WTC11 (cell line): ENCODE results near the gene TEX54. TPM values are rescaled to one million over a fixed set of nuclear protein-coding genes. Genes with fewer than 3 reads are reported as not detected.
A peak's percentile ranks its signal among the peaks of the same experiment; 100 is the strongest.

ENCODE experiments used
- ATF3 ChIP-seq: sonication (generic); formaldehyde crosslinking; conservative IDR thresholded peaks from 2 replicates; pipeline ENCODE4 v1.8.1; 2022; ENCODE audit warnings: mild to moderate bottlenecking, missing genetic modification reagents
- CREM ChIP-seq: sonication (generic); formaldehyde crosslinking; IDR thresholded peaks from 2 replicates; pipeline ENCODE4 v1.8.1; 2022; ENCODE audit warnings: mild to moderate bottlenecking, missing genetic modification reagents, moderate library complexity
- E2F4 ChIP-seq: sonication (generic); formaldehyde crosslinking; IDR thresholded peaks from 2 replicates; pipeline ENCODE4 v1.8.1; 2022; ENCODE audit warnings: low read depth, mild to moderate bottlenecking, moderate library complexity, missing genetic modification reagents, borderline replicate concordance
- ELF4 ChIP-seq: sonication (generic); formaldehyde crosslinking; IDR thresholded peaks from 2 replicates; pipeline ENCODE4 v1.8.1; 2022; ENCODE audit warnings: low read depth, mild to moderate bottlenecking, moderate library complexity, missing genetic modification reagents
- FOXP1 ChIP-seq: sonication (generic); formaldehyde crosslinking; IDR thresholded peaks from 2 replicates; pipeline ENCODE4 v1.8.0; 2022; ENCODE audit warnings: missing genetic modification reagents, mild to moderate bottlenecking, moderate library complexity, borderline replicate concordance
- GABPB1 ChIP-seq: sonication (generic); formaldehyde crosslinking; IDR thresholded peaks from 2 replicates; pipeline ENCODE4 v1.8.1; 2023; ENCODE audit warnings: mild to moderate bottlenecking, missing genetic modification reagents
- IRF1 ChIP-seq: sonication (generic); formaldehyde crosslinking; IDR thresholded peaks from 2 replicates; pipeline ENCODE4 v1.8.0; 2023; ENCODE audit warnings: missing genetic modification reagents
- JAZF1 ChIP-seq: fragments of 250-450 bp; sonication (Bioruptor Pico); IDR thresholded peaks from 2 replicates; pipeline ENCODE4 v1.9.0; 2021; ENCODE audit warnings: moderate library complexity, mild to moderate bottlenecking, inconsistent platforms
- NFATC4 ChIP-seq: fragments of 250-450 bp; sonication (Bioruptor Pico); IDR thresholded peaks from 2 replicates; pipeline ENCODE4 v1.9.0; 2021; ENCODE audit warnings: mild to moderate bottlenecking
- NFYB ChIP-seq: sonication (generic); formaldehyde crosslinking; conservative IDR thresholded peaks from 2 replicates; pipeline ENCODE4 v1.8.0; 2022; ENCODE audit warnings: low read depth, missing genetic modification reagents
- NR3C1 ChIP-seq: sonication (generic); formaldehyde crosslinking; conservative IDR thresholded peaks from 2 replicates; pipeline ENCODE4 v1.8.1; 2023; ENCODE audit warnings: low read depth, mild to moderate bottlenecking, missing genetic modification reagents
- SOX15 ChIP-seq: fragments of 250-450 bp; sonication (Bioruptor Pico); IDR thresholded peaks from 2 replicates; pipeline ENCODE4 v1.9.0; 2021; ENCODE audit warnings: mild to moderate bottlenecking
- TCF7 ChIP-seq: sonication (generic); formaldehyde crosslinking; IDR thresholded peaks from 2 replicates; pipeline ENCODE4 v1.8.0; 2022; ENCODE audit warnings: mild to moderate bottlenecking, low read depth, missing genetic modification reagents, moderate library complexity
- TEAD4 ChIP-seq: sonication (generic); formaldehyde crosslinking; IDR thresholded peaks from 2 replicates; pipeline ENCODE4 v1.8.0; 2022; ENCODE audit warnings: mild to moderate bottlenecking, missing genetic modification reagents
- USF2 ChIP-seq: sonication (generic); formaldehyde crosslinking; IDR thresholded peaks from 2 replicates; pipeline ENCODE4 v1.8.1; 2023; ENCODE audit warnings: mild to moderate bottlenecking, missing genetic modification reagents, moderate library complexity
- ZBTB21 ChIP-seq: sonication (generic); formaldehyde crosslinking; IDR thresholded peaks from 2 replicates; pipeline ENCODE4 v1.8.1; 2023; ENCODE audit warnings: mild to moderate bottlenecking, missing genetic modification reagents, borderline replicate concordance
- ZNF317 ChIP-seq: sonication (generic); formaldehyde crosslinking; IDR thresholded peaks from 2 replicates; pipeline ENCODE4 v1.8.1; 2023; ENCODE audit warnings: low read depth, mild to moderate bottlenecking, moderate library complexity, missing genetic modification reagents, borderline replicate concordance
- total RNA-seq: library from RNA; stranded (reverse); gene quantifications from 3 replicates; pipeline ENCODE4 v1.2.3, GENCODE V29; 2021
- TF ChIP-seq, protein P1 (sequence below): fragments of 250-450 bp; sonication (Bioruptor Pico); IDR thresholded peaks from 2 replicates; pipeline ENCODE4 v1.9.0; 2021; ENCODE audit warnings: mild to moderate bottlenecking
- TF ChIP-seq, protein P2 (sequence below): sonication (generic); formaldehyde crosslinking; IDR thresholded peaks from 2 replicates; pipeline ENCODE4 v1.8.0; 2022; ENCODE audit warnings: mild to moderate bottlenecking, missing genetic modification reagents
- TF ChIP-seq, protein P3 (sequence below): sonication (generic); formaldehyde crosslinking; IDR thresholded peaks from 2 replicates; pipeline ENCODE4 v1.8.0; 2023; ENCODE audit warnings: missing genetic modification reagents, mild to moderate bottlenecking, borderline replicate concordance

Gene TEX54
- total RNA-seq, 1 experiment from 2014 or later, result not detected

GRCh38 chr11:62786318-62787004 lies 46.2 kb downstream of the TEX54 start (continued):
- TF ChIP-seq, protein P1, sequence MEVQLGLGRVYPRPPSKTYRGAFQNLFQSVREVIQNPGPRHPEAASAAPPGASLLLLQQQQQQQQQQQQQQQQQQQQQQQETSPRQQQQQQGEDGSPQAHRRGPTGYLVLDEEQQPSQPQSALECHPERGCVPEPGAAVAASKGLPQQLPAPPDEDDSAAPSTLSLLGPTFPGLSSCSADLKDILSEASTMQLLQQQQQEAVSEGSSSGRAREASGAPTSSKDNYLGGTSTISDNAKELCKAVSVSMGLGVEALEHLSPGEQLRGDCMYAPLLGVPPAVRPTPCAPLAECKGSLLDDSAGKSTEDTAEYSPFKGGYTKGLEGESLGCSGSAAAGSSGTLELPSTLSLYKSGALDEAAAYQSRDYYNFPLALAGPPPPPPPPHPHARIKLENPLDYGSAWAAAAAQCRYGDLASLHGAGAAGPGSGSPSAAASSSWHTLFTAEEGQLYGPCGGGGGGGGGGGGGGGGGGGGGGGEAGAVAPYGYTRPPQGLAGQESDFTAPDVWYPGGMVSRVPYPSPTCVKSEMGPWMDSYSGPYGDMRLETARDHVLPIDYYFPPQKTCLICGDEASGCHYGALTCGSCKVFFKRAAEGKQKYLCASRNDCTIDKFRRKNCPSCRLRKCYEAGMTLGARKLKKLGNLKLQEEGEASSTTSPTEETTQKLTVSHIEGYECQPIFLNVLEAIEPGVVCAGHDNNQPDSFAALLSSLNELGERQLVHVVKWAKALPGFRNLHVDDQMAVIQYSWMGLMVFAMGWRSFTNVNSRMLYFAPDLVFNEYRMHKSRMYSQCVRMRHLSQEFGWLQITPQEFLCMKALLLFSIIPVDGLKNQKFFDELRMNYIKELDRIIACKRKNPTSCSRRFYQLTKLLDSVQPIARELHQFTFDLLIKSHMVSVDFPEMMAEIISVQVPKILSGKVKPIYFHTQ (CRISPR knock-in tag), result peak; percentile 57; the same call in 1 of the 2 replicates
- TF ChIP-seq NFYB (no peak), ZNF317 (no peak), NR3C1 (no peak), ZBTB21 (CRISPR knock-in tag) (no peak), CREM (no peak), NFATC4 (CRISPR knock-in tag) (no peak), TCF7 (CRISPR knock-in tag) (0 out of 2 replicates have a peak, but pooled peaks have one; percentile 21), E2F4 (CRISPR knock-in tag) (no peak), FOXP1 (no peak), SOX15 (no peak), GABPB1 (CRISPR knock-in tag) (peak; percentile 48; the same call in 1 of the 2 replicates), JAZF1 (CRISPR knock-in tag) (no peak), ATF3 (CRISPR knock-in tag) (no peak), TEAD4 (CRISPR knock-in tag) (peak; percentile 55; the same call in 1 of the 2 replicates), ELF4 (CRISPR knock-in tag) (no peak), IRF1 (CRISPR knock-in tag) (no peak), USF2 (CRISPR knock-in tag) (no peak)
- TF ChIP-seq, protein P2, sequence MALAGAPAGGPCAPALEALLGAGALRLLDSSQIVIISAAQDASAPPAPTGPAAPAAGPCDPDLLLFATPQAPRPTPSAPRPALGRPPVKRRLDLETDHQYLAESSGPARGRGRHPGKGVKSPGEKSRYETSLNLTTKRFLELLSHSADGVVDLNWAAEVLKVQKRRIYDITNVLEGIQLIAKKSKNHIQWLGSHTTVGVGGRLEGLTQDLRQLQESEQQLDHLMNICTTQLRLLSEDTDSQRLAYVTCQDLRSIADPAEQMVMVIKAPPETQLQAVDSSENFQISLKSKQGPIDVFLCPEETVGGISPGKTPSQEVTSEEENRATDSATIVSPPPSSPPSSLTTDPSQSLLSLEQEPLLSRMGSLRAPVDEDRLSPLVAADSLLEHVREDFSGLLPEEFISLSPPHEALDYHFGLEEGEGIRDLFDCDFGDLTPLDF, result no peak
- TF ChIP-seq, protein P3, sequence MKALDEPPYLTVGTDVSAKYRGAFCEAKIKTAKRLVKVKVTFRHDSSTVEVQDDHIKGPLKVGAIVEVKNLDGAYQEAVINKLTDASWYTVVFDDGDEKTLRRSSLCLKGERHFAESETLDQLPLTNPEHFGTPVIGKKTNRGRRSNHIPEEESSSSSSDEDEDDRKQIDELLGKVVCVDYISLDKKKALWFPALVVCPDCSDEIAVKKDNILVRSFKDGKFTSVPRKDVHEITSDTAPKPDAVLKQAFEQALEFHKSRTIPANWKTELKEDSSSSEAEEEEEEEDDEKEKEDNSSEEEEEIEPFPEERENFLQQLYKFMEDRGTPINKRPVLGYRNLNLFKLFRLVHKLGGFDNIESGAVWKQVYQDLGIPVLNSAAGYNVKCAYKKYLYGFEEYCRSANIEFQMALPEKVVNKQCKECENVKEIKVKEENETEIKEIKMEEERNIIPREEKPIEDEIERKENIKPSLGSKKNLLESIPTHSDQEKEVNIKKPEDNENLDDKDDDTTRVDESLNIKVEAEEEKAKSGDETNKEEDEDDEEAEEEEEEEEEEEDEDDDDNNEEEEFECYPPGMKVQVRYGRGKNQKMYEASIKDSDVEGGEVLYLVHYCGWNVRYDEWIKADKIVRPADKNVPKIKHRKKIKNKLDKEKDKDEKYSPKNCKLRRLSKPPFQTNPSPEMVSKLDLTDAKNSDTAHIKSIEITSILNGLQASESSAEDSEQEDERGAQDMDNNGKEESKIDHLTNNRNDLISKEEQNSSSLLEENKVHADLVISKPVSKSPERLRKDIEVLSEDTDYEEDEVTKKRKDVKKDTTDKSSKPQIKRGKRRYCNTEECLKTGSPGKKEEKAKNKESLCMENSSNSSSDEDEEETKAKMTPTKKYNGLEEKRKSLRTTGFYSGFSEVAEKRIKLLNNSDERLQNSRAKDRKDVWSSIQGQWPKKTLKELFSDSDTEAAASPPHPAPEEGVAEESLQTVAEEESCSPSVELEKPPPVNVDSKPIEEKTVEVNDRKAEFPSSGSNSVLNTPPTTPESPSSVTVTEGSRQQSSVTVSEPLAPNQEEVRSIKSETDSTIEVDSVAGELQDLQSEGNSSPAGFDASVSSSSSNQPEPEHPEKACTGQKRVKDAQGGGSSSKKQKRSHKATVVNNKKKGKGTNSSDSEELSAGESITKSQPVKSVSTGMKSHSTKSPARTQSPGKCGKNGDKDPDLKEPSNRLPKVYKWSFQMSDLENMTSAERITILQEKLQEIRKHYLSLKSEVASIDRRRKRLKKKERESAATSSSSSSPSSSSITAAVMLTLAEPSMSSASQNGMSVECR (CRISPR knock-in tag), result 0 out of 2 replicates have a peak, but pooled peaks have one; percentile 47
